K562 (cell line): ENCODE data around the gene RPRD1B. TPM values are rescaled to one million over a fixed set of nuclear protein-coding genes. Genes with fewer than 3 reads are reported as not detected.
A peak's percentile ranks its signal among the peaks of the same experiment; 100 is the strongest.

Experiments used
- ATAC-seq: fragments of 200-7000 bp; cut with Tn5 transposase; 3 replicates; pipeline ENCODE4 v1.9.1; 2020; ENCODE audit warnings: moderate library complexity
- BruUV-seq: library from RNA; stranded (reverse); fragments of 400-500 nt; replicated peaks from 2 replicates; lab custom pipeline; 2021; lab: Mats Ljungman, UMichigan
- CTCF ChIA-PET: fragments of 300-600 bp; formaldehyde crosslinking; extraction: SDS; loops from one replicate; lab custom pipeline; 2021; ENCODE audit warnings: low intra/inter-chr PET ratio; lab: Yijun Ruan, JAX
- POLR2A ChIA-PET: fragments of 300-600, 350-650 bp; sonication (Branson Sonifier 250); formaldehyde crosslinking; extraction: SDS; loops from one replicate; lab custom pipeline; 2021; ENCODE audit warnings: antibody characterized with exemption, inconsistent platforms; lab: Yijun Ruan, JAX
- DNase-seq, 4 experiments: peaks; one replicate each; pipeline versions ENCODE4 v3.0.0 to v3.0.0-alpha.2; 2011 to 2018; ENCODE audit warnings: low spot score in 3 of 4, mixed read lengths in 3 of 4; ENCODE audit errors: extremely low read depth in 1 of 4
- FAIRE-seq: peaks from 2 replicates; lab custom pipeline; 2011; peaks lifted over from hg19 to GRCh38; lab: Jason Lieb, UNC
- H2AFZ ChIP-seq: 2 replicates; pipeline ENCODE4 v1.6.0; 2011; ENCODE audit warnings: low read depth, low read length, control low read depth, inconsistent platforms
- H3K27ac ChIP-seq: fragments of 200-600 bp; 3 replicates; pipeline ENCODE4 v1.8.0; 2011; ENCODE audit warnings: low read depth, mild to moderate bottlenecking, control low read depth, inconsistent platforms, low read length, moderate library complexity, mixed read lengths; ENCODE audit errors: extremely low read depth
- H3K27me3 ChIP-seq, 2 experiments: fragments of 300-600 bp in 1 of 2; 2 replicates in 1 of 2; 3 replicates in 1 of 2; pipeline versions ENCODE4 v1.6.0 to v1.8.0; 2011; ENCODE audit warnings: inconsistent platforms in 2 of 2, low read length in 2 of 2, mild to moderate bottlenecking in 1 of 2, mixed read lengths in 1 of 2, moderate library complexity in 1 of 2; ENCODE audit not compliant: control insufficient read depth in 2 of 2, insufficient read depth in 2 of 2
- H3K36me3 ChIP-seq: fragments of 300-600 bp; 3 replicates; pipeline ENCODE4 v1.8.0; 2011; ENCODE audit warnings: mild to moderate bottlenecking, low read length, inconsistent platforms; ENCODE audit not compliant: control insufficient read depth, insufficient read depth
- H3K4me1 ChIP-seq, 2 experiments: fragments of 200-600 bp in 1 of 2; replicated peaks in 1 of 2; 2 replicates in 1 of 2; 3 replicates in 1 of 2; pipeline versions ENCODE4 v1.5.1 to v1.8.0; 2011; ENCODE audit warnings: inconsistent platforms in 2 of 2, low read length in 2 of 2, mild to moderate bottlenecking in 1 of 2, mixed read lengths in 1 of 2, moderate library complexity in 1 of 2; ENCODE audit not compliant: control insufficient read depth in 2 of 2, insufficient read depth in 2 of 2
- H3K4me2 ChIP-seq: 2 replicates; pipeline ENCODE4 v1.6.1; 2011; ENCODE audit warnings: low read length, control low read depth, inconsistent platforms, mixed read lengths; ENCODE audit not compliant: insufficient read depth
- H3K4me3 ChIP-seq: fragments of 200-600 bp; sonication (generic), shearing (Covaris generic); 2 replicates; pipeline ENCODE4 v1.5.1; 2016; ENCODE audit warnings: control low read depth, inconsistent platforms
- H3K79me2 ChIP-seq: fragments of 200-600 bp; 3 replicates; pipeline ENCODE4 v1.8.0; 2011; ENCODE audit warnings: low read length, inconsistent platforms; ENCODE audit not compliant: control insufficient read depth, insufficient read depth
- H3K9ac ChIP-seq, 2 experiments: 2 replicates each; pipeline versions ENCODE4 v1.6.0 to v1.6.1; 2011; ENCODE audit warnings: low read depth in 2 of 2, low read length in 2 of 2, control low read depth in 1 of 2, inconsistent platforms in 1 of 2, mild to moderate bottlenecking in 1 of 2, mixed read lengths in 1 of 2; ENCODE audit not compliant: insufficient read depth in 1 of 2
- H3K9me1 ChIP-seq: one replicate; pipeline ENCODE4 v1.6.0; 2011; ENCODE audit warnings: inconsistent platforms, mild to moderate bottlenecking, low read length, moderate library complexity; ENCODE audit not compliant: control insufficient read depth, insufficient read depth
- H3K9me3 ChIP-seq: replicated peaks from 2 replicates; pipeline ENCODE4 v1.5.1; 2011; ENCODE audit warnings: low read depth, low read length, inconsistent platforms; ENCODE audit not compliant: control insufficient read depth, insufficient read depth
- H4K20me1 ChIP-seq: replicated peaks from 2 replicates; pipeline ENCODE4 v1.6.1; 2011; ENCODE audit warnings: low read length, inconsistent platforms, mixed read lengths; ENCODE audit not compliant: control insufficient read depth, insufficient read depth
- TRIM25 ChIP-seq: fragments of 450-650 bp; IDR thresholded peaks from 2 replicates; pipeline ENCODE4 v1.7.0; 2016; ENCODE audit warnings: borderline replicate concordance
- WGBS: fragments of 100-300 bp; shearing (Covaris generic); methylation state at CpG from one replicate; pipeline ENCODE4 v1.1.6; 2016; ENCODE audit warnings: low coverage, mixed read lengths; ENCODE audit not compliant: insufficient coverage; ENCODE audit errors: missing lambda C conversion rate; 5-methylcytosine and 5-hydroxymethylcytosine counted together
- in situ Hi-C: fragments of 300-500 bp; cut with MboI; formaldehyde crosslinking; loops from 4 replicates; pipeline ENCODE4 v1.15.0; 2018; ENCODE audit warnings: inconsistent platforms, mixed read lengths
- intact Hi-C: fragments of 100-400 bp; cut with micrococcal nuclease; formaldehyde crosslinking; loops from 2 replicates; pipeline ENCODE4 v1.14.2; 2022
- polyA plus RNA-seq, 8 experiments: library from polyadenylated mRNA; depleted of rRNA in 4 of 8; stranded (reverse) in 5 of 8; unstranded in 3 of 8; fragments of >200 nt; fragmentation: Nextera tagmentation in 2 of 8; fragmentation: Illumina TruSeq in 1 of 8; extraction: Ambion mirVana in 2 of 8; extraction: Trizol in 1 of 8; gene quantifications; 2 replicates each; pipeline versions ENCODE4 v1.2.1 to v1.2.3, GENCODE V29; 2011 to 2014; ENCODE audit warnings: inconsistent platforms in 1 of 8, missing spikeins in 1 of 8
- total RNA-seq, 7 experiments: library from RNA; depleted of rRNA in 6 of 7; stranded (reverse); fragments of >200 nt in 6 of 7; fragmentation: Illumina TruSeq in 2 of 7; extraction: Trizol in 2 of 7; gene quantifications; 2 replicates each; pipeline versions ENCODE4 v1.2.1 to v1.2.3, GENCODE V29; 2011 to 2021; ENCODE audit warnings: low replicate concordance in 1 of 7
- TF ChIP-seq, protein P1 (sequence below): sonication (generic); formaldehyde crosslinking; IDR thresholded peaks from 2 replicates; pipeline ENCODE4 v1.9.0; 2022; ENCODE audit warnings: mild to moderate bottlenecking, missing genetic modification reagents

The RPRD1B gene
- total and polyA plus RNA-seq, 9 of the 15 experiments (the other 6 are each of a cell fraction or from before 2014, with no cell fraction given) = 5.5 to 43.0 (median 24.4) TPM

GRCh38 chr20:38129893-38130609 lies 96.5 kb downstream of the RPRD1B start:
- intact Hi-C loops = no loop called here
- POLR2A ChIA-PET = interaction anchor here (0.6 to 3.4 kb wide), 4 partner anchors 7 to 27 kb away, joined by 3 to 14 read pairs (median 8); no protein-coding TSS in a partner anchor
- WGBS = 93% methylated on average over 11 of the region's 15 CpGs
- CTCF ChIA-PET = no interaction called here
- TF ChIP-seq, protein P1, sequence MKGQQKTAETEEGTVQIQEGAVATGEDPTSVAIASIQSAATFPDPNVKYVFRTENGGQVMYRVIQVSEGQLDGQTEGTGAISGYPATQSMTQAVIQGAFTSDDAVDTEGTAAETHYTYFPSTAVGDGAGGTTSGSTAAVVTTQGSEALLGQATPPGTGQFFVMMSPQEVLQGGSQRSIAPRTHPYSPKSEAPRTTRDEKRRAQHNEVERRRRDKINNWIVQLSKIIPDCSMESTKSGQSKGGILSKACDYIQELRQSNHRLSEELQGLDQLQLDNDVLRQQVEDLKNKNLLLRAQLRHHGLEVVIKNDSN (CRISPR knock-in tag) = peak; percentile 16; the same call in 1 of the 2 replicates
- no peak for TF ChIP-seq TRIM25
- no TSS peak for BruUV-seq
- Histone ChIP-seq H3K9me1 (no peaks in the 10 kb centered on the region), H3K9me3 (no peaks in the 10 kb centered on the region), H3K79me2 (no peaks in the 10 kb centered on the region), H2AFZ (no peak overlapping the region), H3K4me1 (peaks cover 48 to 49% of the 10 kb centered on the region in 2 experiments), H3K4me3 (no peak overlapping the region), H3K27me3 (no peaks in the 10 kb centered on the region), H4K20me1 (0 out of 2 replicates have a peak, but pooled peaks cover 4% of the 10 kb centered on the region), H3K9ac (peak overlapping the region in 1 of 2 experiments; percentile 18; a peak in 2 of 4 replicates), H3K27ac (no peak overlapping the region), H3K36me3 (peaks cover 38% of the 10 kb centered on the region; the same call in 2 of the 3 replicates), H3K4me2 (no peak overlapping the region)
- FAIRE-seq (no peak), ATAC-seq (no peak), DNase-seq (no peak)
- in situ Hi-C loops = no loop called here
